ENCODE measurements around the gene COPS2. TPM values are rescaled to one million over a fixed set of nuclear protein-coding genes. Genes with fewer than 3 reads are reported as not detected.
A peak's percentile ranks its signal among the peaks of the same experiment; 100 is the strongest.

The COPS2 gene
- total and polyA plus RNA-seq, 9 of the 15 experiments (the other 6 are each of a cell fraction or from before 2014, with no cell fraction given), result 66.4 to 154 (median 117) TPM

DNA sequence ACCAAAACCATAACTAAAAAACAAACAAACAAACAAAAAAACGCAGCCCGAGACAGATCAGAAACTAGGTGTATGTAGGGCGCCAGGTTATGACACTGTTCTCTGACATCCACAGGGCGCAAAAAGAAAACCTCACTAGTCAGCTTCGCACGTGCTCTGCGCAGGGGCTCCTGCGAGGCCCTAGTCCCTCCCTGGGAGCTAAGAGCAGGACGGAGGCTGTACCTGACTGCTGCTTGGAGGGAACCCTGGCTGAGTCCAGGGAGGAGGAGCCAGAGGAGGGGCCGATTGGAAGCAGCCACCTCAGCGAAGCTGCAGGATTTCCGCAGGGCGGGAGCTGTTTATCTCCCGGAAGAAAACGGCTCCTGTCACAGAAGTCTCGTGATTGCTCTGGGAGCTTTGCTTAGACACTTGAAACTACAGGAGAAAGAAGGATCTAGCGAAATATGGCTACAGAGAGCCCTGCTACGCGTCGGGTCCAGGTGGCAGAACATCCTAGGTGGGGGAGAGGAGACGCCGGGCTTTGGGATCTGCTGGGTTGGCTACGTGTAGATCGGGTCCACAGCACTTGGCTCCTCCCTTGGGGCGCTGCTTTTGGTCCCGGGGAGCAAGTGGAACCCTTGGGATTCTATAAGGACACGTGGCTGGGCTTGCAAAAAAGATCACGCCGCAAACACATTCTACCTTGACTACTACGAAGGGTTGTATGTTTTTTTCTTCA, 14.6 kb upstream of the COPS2 start, which contains the start of gene GALK2 (continued):
- TF ChIP-seq MEIS2 (IDR thresholded peaks at IDR 0.05; ENCODE audit: partially characterized antibody) (peak; percentile 63), HLTF (IDR thresholded peaks at IDR 0.05) (no peak), RHOXF2B (CRISPR knock-in tag; conservative IDR thresholded peaks at IDR 0.05) (no peak), CHD2 (IDR thresholded peaks at IDR 0.05; ENCODE audit: low read depth, low read length) (peak; percentile 36; the same call in 1 of the 2 replicates), ZNF175 (CRISPR knock-in tag; IDR thresholded peaks at IDR 0.05; ENCODE audit: low read depth) (peak; percentile 85), BRD4 (IDR thresholded peaks at IDR 0.05) (0 out of 2 replicates have a peak, but pooled peaks have one; percentile 73), CREB5 (CRISPR knock-in tag; IDR thresholded peaks at IDR 0.05) (no peak), NFATC3 (IDR thresholded peaks at IDR 0.05) (no peak), ZBTB5 (IDR thresholded peaks at IDR 0.05) (no peak; the same call in 1 of the 2 replicates), L3MBTL2 (IDR thresholded peaks at IDR 0.05) (peak; percentile 100), DPF2 (IDR thresholded peaks at IDR 0.05) (0 out of 2 replicates have a peak, but pooled peaks have one; percentile 13), SP2 (IDR thresholded peaks at IDR 0.05; ENCODE audit: extremely low read depth, low read depth, low read length, poor library complexity, severe bottlenecking) (no peak), RBM17 (IDR thresholded peaks at IDR 0.05; ENCODE audit: borderline replicate concordance, low read depth, low read length) (no peak), POLR3A (IDR thresholded peaks at IDR 0.05; ENCODE audit: borderline replicate concordance, extremely low read depth, insufficient read depth, insufficient read length) (no peak), MBD2 (IDR thresholded peaks at IDR 0.05; ENCODE audit: borderline replicate concordance, low read depth) (peak; percentile 48; the same call in 1 of the 2 replicates), ZNF830 (CRISPR knock-in tag; IDR thresholded peaks at IDR 0.05) (no peak), CBX3 (IDR thresholded peaks at IDR 0.05; ENCODE audit: borderline replicate concordance in 1 of 2, low read length in 2 of 2) (peak in 1 of 2 experiments; percentile 99; a peak in 2 of 3 replicates), XRCC4 (IDR thresholded peaks at IDR 0.05; ENCODE audit: extremely low read depth, insufficient read depth, insufficient read length) (no peak), RB1 (IDR thresholded peaks at IDR 0.05; ENCODE audit: low read depth) (peak; percentile 75), CREBBP (IDR thresholded peaks at IDR 0.05; ENCODE audit: low read depth, low read length) (no peak), ZNF263 (CRISPR knock-in tag; IDR thresholded peaks at IDR 0.05; ENCODE audit: borderline replicate concordance) (no peak), MITF (IDR thresholded peaks at IDR 0.05) (peak; percentile 90)
- TF ChIP-seq, protein P1, sequence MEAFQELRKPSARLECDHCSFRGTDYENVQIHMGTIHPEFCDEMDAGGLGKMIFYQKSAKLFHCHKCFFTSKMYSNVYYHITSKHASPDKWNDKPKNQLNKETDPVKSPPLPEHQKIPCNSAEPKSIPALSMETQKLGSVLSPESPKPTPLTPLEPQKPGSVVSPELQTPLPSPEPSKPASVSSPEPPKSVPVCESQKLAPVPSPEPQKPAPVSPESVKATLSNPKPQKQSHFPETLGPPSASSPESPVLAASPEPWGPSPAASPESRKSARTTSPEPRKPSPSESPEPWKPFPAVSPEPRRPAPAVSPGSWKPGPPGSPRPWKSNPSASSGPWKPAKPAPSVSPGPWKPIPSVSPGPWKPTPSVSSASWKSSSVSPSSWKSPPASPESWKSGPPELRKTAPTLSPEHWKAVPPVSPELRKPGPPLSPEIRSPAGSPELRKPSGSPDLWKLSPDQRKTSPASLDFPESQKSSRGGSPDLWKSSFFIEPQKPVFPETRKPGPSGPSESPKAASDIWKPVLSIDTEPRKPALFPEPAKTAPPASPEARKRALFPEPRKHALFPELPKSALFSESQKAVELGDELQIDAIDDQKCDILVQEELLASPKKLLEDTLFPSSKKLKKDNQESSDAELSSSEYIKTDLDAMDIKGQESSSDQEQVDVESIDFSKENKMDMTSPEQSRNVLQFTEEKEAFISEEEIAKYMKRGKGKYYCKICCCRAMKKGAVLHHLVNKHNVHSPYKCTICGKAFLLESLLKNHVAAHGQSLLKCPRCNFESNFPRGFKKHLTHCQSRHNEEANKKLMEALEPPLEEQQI (IDR thresholded peaks at IDR 0.05), result peak; percentile 76
